IPS-18c (cell line): Measurements from ENCODE around the gene ATPAF2.

Experiments used
- H3K4me3 ChIP-seq: 2 replicates; pipeline ENCODE4 v1.7.0; 2013; ENCODE audit warnings: low read depth, mild to moderate bottlenecking, low read length, moderate library complexity; ENCODE audit not compliant: insufficient read depth
- H3K9me3 ChIP-seq: one replicate; pipeline ENCODE4 v1.6.1; 2013; ENCODE audit warnings: mild to moderate bottlenecking, low read length, moderate library complexity; ENCODE audit not compliant: control insufficient read depth, insufficient read depth

ATPAF2 gene

DNA sequence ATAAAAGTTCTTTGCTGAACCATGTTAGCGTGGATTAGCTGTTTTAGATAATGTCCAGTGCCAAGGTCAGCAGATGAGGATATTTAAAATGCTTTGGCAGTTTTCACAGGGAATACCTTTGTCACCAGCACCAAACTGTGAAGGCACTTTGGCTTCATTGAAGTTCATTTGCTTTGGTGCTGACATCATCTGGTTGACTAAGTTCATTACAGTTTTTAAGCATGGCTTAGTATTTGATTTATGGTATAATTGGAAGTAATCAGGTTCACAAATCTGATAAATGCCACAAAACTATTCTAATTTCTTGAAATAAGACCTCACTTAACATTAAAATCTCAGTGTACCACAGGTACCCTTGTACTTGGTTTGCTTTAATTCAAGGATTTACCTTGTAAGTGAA lies 4.5 kb upstream of the ATPAF2 start:
- H3K9me3 ChIP-seq: no peaks in the 10 kb centered on the region
- H3K4me3 ChIP-seq: no peak overlapping the region

DNA sequence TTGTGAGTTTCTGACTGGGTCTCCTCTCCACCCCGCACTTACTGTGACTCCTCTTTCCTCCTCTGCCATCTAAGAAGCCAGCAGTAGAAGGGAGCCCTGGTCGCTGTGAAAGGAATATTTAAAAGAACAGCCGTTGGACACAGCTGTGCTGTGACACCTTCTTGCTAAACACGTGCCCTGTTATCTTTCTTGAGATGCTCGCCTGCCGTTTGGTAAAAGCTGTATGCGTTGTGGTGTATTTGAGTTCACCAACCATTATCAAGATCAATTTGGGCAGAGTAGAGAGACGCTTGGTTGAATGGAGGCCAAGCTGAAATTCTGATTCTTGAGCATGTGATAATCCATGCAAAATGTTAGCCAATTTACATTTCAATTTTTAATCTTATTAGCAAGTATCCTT lies 4.0 kb upstream of the ATPAF2 start:
- no peaks in the 10 kb centered on the region for H3K9me3 ChIP-seq
- H3K4me3 ChIP-seq: no peak overlapping the region

DNA sequence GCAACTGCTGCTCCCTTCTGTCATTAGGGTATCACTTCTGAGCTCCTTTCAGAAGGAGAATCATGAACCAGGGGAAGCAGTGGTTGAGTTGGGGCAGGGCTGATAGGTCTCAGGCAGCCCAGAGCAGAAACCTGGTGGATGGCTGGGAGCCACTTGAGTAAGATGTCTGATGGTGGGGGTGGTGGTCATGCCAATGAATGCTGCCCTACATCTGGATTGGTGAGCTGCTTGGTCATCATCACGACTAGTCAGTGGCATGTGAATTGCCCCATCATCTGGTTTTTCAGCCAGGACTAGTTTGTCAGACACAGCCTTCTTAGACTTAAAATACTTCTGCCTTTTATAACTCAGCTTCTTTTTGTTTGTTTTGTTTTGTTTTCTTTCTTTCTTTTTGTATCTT lies 2.8 kb upstream of the ATPAF2 start:
- Histone ChIP-seq H3K4me3 (no peak overlapping the region), H3K9me3 (no peaks in the 10 kb centered on the region)

DNA sequence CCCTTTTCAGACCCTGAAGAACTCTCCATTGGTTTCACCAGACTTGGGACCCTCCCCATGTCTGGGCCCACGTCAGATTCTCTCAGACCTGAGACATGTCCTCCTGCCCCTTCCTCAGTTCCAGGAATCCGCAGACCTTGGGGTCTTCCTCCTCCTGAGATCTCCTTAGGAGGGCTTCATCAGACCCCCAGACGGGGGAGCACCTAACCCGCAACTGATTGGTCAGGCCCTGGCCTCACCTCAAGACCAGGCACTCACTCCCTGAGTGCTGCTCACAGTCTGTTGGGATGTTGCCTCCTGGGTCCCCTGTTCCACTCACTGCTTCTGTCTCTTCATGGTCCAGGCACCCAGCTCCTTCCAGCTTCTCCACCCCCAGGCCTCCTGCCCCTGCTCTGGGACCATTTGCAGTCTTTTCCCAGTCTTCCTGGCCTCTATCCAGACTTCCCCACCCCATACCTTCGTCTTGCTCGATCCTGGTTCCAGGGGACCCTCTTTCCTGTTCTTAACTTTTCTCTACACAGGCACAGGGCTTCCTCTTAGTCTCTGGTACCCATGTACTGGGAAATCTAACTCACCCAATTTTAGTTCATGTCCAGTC lies 1.4 kb upstream of the ATPAF2 start:
- Histone ChIP-seq H3K9me3 (no peaks in the 10 kb centered on the region), H3K4me3 (peak overlapping the region; percentile 71)

GRCh38 chr17:18039535-18040260 lies 730 bp upstream of the ATPAF2 start:
- Histone ChIP-seq H3K9me3 (no peaks in the 10 kb centered on the region), H3K4me3 (peak overlapping the region; percentile 71)

- Histone ChIP-seq H3K9me3 (no peaks in the 10 kb centered on the region), H3K4me3 (peak overlapping the region; percentile 77)
These were observed 668 bp downstream of the ATPAF2 start for GRCh38 chr17:18038149-18038850.

GRCh38 chr17:18037486-18037885 lies 1.5 kb downstream of the ATPAF2 start:
- Histone ChIP-seq H3K4me3 (no peak overlapping the region), H3K9me3 (no peaks in the 10 kb centered on the region)

DNA sequence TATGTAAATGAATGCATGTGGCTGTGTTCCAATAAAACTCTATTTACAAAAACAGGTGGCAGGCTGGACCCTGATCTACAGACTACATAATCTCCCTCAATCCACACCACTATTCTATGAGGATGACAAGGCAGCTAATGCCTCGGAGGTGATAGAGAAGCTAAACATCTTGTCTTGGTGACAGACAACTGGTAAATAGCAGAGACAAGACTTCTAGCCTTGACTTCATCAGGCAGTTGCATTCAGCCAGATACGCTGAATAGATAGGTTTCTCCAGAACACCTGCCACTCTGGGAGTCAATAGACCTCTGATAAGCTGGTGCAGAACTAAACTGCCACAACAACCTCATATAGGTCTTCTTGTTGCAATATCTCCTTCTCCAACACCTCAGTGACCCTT lies 3.3 kb downstream of the ATPAF2 start:
- H3K4me3 ChIP-seq: no peak overlapping the region
- H3K9me3 ChIP-seq: no peaks in the 10 kb centered on the region

DNA sequence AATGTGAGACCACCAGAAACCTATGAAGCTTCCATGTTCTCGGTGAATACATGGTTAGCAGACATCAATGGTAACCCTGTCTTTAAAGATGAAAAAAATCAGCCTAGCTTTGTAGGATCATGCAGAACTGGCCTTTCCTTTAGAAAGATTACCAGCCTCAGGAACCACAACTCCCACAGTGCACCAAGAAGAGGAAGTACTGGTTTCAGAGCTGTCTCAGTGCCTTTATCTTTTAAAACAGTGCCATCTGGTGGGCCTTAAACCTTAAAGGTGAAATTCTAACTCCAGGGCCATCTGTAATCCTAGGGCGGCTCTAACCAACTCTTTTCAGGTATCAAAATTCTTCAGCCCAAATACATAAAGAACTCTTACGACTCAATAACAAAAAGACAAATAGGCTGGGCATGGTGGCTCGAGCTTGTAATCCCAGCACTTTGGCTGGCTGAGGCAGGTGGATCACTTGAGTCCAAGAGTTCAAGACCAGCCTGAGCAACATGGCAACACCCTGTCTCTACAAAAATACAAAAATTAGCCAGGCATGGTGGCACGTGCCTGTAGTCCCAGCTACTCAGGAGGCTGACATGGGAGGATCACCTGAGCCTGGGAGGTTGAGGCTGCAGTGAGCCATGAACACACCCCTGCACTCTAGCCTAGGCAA lies 5.4 kb downstream of the ATPAF2 start:
- H3K9me3 ChIP-seq: no peaks in the 10 kb centered on the region
- H3K4me3 ChIP-seq: no peak overlapping the region

DNA sequence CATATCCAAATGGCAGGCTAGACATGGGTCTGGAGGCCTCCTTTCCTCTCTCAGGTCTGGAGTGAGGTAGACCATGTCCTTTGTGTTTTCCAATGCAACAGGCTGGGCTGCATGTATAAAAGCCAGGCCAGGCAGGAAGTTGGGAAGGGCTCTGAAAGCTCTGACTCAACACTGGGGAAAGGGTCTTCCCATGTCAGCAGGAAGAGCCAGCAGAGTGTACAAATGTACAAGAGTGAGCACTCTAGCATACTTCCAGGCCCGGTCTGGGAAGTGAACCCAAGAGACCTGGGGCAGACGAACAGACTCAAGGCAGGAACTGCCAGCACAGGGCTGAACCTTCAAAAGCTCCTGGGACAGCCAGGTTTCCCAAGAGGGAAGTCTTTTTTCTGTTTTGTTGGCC lies 7.0 kb downstream of the ATPAF2 start:
- H3K4me3 ChIP-seq: no peak overlapping the region
- H3K9me3 ChIP-seq: no peaks in the 10 kb centered on the region

DNA sequence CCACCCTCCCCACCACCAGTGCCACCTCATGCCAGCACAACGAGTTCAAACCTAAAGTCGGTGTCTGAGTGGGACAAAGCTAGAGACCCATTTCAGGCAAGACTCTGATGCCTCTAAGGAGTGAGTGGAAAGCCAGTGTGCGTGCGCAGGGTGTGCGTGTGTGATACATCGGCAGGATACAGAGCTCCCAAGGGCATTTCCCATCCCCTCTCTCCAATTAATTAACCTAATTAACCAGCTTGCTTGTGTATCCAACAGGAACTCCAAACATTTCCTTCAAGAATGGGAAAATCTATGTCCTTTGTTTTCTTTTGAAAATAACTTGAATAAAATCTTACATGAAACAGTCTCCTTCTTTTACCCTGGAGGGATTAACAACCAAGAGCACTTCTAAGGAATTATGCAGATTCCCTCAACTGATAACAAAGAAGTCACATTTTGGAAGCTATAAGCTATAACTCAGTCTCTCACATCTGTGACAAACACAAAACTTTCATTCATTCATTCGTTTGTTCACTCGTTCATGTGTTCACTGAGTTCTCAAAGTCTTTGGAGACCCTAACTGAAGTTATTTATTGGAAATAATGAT lies 9.9 kb downstream of the ATPAF2 start:
- no peak overlapping the region for H3K4me3 ChIP-seq
- H3K9me3 ChIP-seq: no peaks in the 10 kb centered on the region

- Histone ChIP-seq H3K9me3 (no peaks in the 10 kb centered on the region), H3K4me3 (no peak overlapping the region)
These were observed 10.6 kb downstream of the ATPAF2 start for GRCh38 chr17:18028114-18028951.

- Histone ChIP-seq H3K9me3 (no peaks in the 10 kb centered on the region), H3K4me3 (no peak overlapping the region)
These were observed 11.7 kb downstream of the ATPAF2 start for GRCh38 chr17:18027280-18027679.

DNA sequence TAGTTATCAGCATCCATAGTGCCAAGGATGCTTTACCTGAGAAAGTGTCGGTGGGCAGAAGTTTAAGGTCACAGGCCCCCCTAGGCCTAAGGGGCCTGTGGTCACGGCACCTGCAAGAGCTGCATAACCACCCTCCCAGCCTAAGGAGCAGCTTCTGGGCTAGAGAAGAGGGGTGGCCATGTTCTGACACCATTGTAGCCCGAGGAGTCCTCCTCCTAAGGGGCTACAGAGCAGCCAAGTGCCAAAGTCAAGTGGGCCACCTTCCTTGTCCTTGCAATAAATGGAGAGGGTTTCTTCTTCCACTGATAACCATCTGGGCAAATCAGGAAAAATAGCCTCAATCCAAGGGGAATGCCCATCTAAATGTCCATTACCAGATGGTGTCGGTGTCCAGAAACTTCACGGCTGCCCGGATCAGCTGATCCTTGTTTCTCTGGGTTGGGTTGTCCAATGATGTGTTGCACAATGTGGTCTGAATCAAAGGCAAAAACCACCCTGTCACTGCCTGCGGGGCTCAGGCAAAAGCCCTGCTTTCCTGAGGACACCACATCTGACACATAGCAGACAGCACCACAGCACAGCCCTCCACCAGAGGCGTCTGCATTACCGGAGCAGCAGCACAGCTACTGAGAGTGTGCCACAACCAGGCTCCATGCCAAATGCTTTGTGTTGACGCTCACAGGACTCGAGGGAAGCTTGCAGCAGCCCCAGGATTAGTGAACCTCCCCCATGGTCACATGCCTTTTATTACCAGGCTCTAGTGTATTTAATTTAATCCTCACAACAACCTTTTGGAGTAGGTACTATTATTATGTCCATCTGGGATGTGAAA lies 12.8 kb downstream of the ATPAF2 start:
- Histone ChIP-seq H3K9me3 (no peaks in the 10 kb centered on the region), H3K4me3 (no peak overlapping the region)

DNA sequence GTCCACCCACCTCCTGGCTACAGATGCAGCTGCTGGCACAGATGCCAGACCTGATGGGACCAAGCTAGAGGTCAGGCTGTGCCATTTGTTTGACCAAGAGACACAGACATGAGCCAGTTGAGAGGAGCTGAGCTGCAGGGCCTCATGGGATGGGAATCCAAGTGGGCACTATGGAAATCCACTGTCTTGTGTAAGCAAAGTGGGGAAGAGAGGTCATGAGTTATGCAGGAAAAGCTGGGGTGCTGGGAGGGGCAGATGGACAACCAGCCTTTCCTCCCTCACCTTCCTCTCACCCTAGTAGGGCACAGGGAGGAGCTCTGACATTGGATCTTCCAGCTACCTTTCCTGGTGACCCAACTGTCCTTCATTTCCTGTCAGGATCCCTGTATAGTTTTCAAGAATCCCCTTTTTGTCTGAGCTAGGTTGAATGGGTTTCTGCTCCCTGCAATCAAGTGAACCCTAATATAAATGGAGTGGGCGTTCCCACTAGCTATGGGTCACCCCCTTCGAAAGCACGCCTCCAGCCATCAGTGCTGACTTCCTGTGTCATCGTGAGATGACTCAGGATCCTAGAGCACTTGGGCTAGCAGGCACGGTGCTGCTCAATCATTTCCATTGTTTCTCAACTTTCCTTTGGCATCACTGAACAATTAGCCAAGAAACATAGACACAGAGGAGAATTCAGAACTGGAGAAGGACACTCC lies 13.6 kb downstream of the ATPAF2 start:
- no peak overlapping the region for H3K4me3 ChIP-seq
- no peaks in the 10 kb centered on the region for H3K9me3 ChIP-seq

- no peaks in the 10 kb centered on the region for H3K9me3 ChIP-seq
- no peak overlapping the region for H3K4me3 ChIP-seq
These were observed 17.6 kb downstream of the ATPAF2 start for GRCh38 chr17:18021372-18021771.
